Thoracic aorta endothelial cell (primary cell): Measurements from ENCODE around the gene CHTF8. TPM values are rescaled to one million over a fixed set of nuclear protein-coding genes. Genes with fewer than 3 reads are reported as not detected.

Experiments used
- small RNA-seq: library from RNA; depleted of rRNA; stranded (forward); fragments of <200 nt; gene quantifications from one replicate; pipeline ENCODE3, GENCODE V24; 2012
- total RNA-seq: library from RNA; depleted of rRNA; stranded (reverse); fragments of >200 nt; gene quantifications from 2 replicates; pipeline ENCODE4 v1.2.3, GENCODE V29; 2012

Gene CHTF8
- 88.7 and 129 TPM in 2 replicates for total RNA-seq

GRCh38 chr16:69132424-69133252 is at the start of gene CHTF8, which contains the start of gene UTP4:
Gene CHTF8, minus strand, starts transcription at chr16:69132588. Its CDS starts 11,130 bp downstream, at chr16:69121458.
Gene UTP4, plus strand, starts transcription at chr16:69132649. Its CDS starts 811 bp downstream, at chr16:69133460.

GRCh38 chr16:69105501-69106361 is 26.7 kb downstream of the CHTF8 start, which contains the start of gene HAS3:
Gene HAS3, plus strand, starts transcription at chr16:69105653. Its CDS starts 3,743 bp downstream, at chr16:69109396.

Small RNA genes within 50 kb of the gene (small RNA-seq; reads per million reads assigned to genes)
- gene RNU6-22P, result 0.21 reads per million

Other genes with a start within 250 kb of the CHTF8 start
- gene HAS3, start 26.9 kb downstream of the CHTF8 start, total RNA-seq, result 0.40 and 1.2 TPM in 2 replicates
- gene UTP4, start 61 bp upstream of the CHTF8 start, total RNA-seq, result 32.6 and 38.1 TPM in 2 replicates
- 90.4 and 101 TPM in 2 replicates for gene SNTB2, start 54.6 kb upstream of the CHTF8 start, total RNA-seq
- gene VPS4A, start 178.8 kb upstream of the CHTF8 start, total RNA-seq, result 37.9 and 41.4 TPM in 2 replicates
- 8.5 and 11.7 TPM in 2 replicates for gene PDF, start 198.0 kb upstream of the CHTF8 start, total RNA-seq
- 24.7 and 36.8 TPM in 2 replicates for gene COG8, start 207.0 kb upstream of the CHTF8 start, total RNA-seq
- gene NIP7, start 207.2 kb upstream of the CHTF8 start, total RNA-seq, result 42.5 and 50.3 TPM in 2 replicates
- gene TMED6, start 219.2 kb upstream of the CHTF8 start, total RNA-seq, result 0.13 and 0.14 TPM in 2 replicates